GM18505 (cell line): ENCODE results near the gene NBPF1.
"Not testable (repeated sequence)": the region's sequence is repeated elsewhere in the genome, so short reads cannot be mapped to it uniquely, and the experiment has no call there.

Source experiments
- ATAC-seq: cut with Tn5 transposase; IDR thresholded peaks from one replicate; pipeline ENCODE4 v1.9.1; 2021; ENCODE audit not compliant: unreplicated experiment
- POLR2A ChIP-seq: IDR thresholded peaks from 4 replicates; pipeline ENCODE4 v1.6.1; 2011; ENCODE audit warnings: borderline replicate concordance; ENCODE audit not compliant: insufficient read depth, insufficient read length; ENCODE audit errors: extremely low read depth

Gene NBPF1

GRCh38 chr1:16607433-16607851 lies 5.9 kb downstream of the NBPF1 start:
- no peak for ATAC-seq
- no peak for TF ChIP-seq POLR2A

- ATAC-seq = not testable (repeated sequence)
Measured at GRCh38 chr1:16606666-16607432, 6.5 kb downstream of the NBPF1 start.

GRCh38 chr1:16605532-16606505 lies 7.5 kb downstream of the NBPF1 start:
- no peak for TF ChIP-seq POLR2A
- ATAC-seq = no peak

GRCh38 chr1:16605213-16605525 lies 8.2 kb downstream of the NBPF1 start:
- no peak for ATAC-seq
- no peak for TF ChIP-seq POLR2A

GRCh38 chr1:16604514-16605212 lies 8.7 kb downstream of the NBPF1 start:
- ATAC-seq = not testable (repeated sequence)

GRCh38 chr1:16603623-16604022 lies 9.7 kb downstream of the NBPF1 start:
- not testable (repeated sequence) for ATAC-seq

GRCh38 chr1:16602336-16603011 lies 10.9 kb downstream of the NBPF1 start:
- not testable (repeated sequence) for ATAC-seq

GRCh38 chr1:16600855-16601786 lies 12.2 kb downstream of the NBPF1 start:
- not testable (repeated sequence) for ATAC-seq

- not testable (repeated sequence) for ATAC-seq
Measured at GRCh38 chr1:16599326-16599725, 14.0 kb downstream of the NBPF1 start.

GRCh38 chr1:16595216-16595615 lies 18.1 kb downstream of the NBPF1 start:
- not testable (repeated sequence) for ATAC-seq

- ATAC-seq = not testable (repeated sequence)
Measured at GRCh38 chr1:16591845-16592244, 21.5 kb downstream of the NBPF1 start.

GRCh38 chr1:16588081-16588480 lies 25.3 kb downstream of the NBPF1 start:
- ATAC-seq = not testable (repeated sequence)

- ATAC-seq = not testable (repeated sequence)
Measured at GRCh38 chr1:16587639-16588038, 25.7 kb downstream of the NBPF1 start.

- ATAC-seq = not testable (repeated sequence)
Measured at GRCh38 chr1:16565324-16565723, 48.0 kb downstream of the NBPF1 start.

GRCh38 chr1:16561035-16561434 lies 52.3 kb downstream of the NBPF1 start:
- not testable (repeated sequence) for ATAC-seq

- not testable (repeated sequence) for ATAC-seq
Measured at GRCh38 chr1:16560498-16560897, 52.9 kb downstream of the NBPF1 start.

- ATAC-seq = not testable (repeated sequence)
Measured at GRCh38 chr1:16559688-16560087, 53.7 kb downstream of the NBPF1 start.

GRCh38 chr1:16557034-16557433 lies 56.3 kb downstream of the NBPF1 start:
- ATAC-seq = not testable (repeated sequence)

GRCh38 chr1:16553244-16553643 lies 60.1 kb downstream of the NBPF1 start:
- not testable (repeated sequence) for ATAC-seq
